Regular cardiac myocyte (primary cell): ENCODE data around the gene LGI4. TPM values are rescaled to one million over a fixed set of nuclear protein-coding genes. Genes with fewer than 3 reads are reported as not detected.

ENCODE experiments used
- total RNA-seq: library from RNA; depleted of rRNA; stranded (reverse); fragments of >200 nt; gene quantifications from 2 replicates; pipeline ENCODE4 v1.2.3, GENCODE V29; 2014

LGI4 gene
- total RNA-seq: under 0.01 and 3.7 TPM in 2 replicates

DNA sequence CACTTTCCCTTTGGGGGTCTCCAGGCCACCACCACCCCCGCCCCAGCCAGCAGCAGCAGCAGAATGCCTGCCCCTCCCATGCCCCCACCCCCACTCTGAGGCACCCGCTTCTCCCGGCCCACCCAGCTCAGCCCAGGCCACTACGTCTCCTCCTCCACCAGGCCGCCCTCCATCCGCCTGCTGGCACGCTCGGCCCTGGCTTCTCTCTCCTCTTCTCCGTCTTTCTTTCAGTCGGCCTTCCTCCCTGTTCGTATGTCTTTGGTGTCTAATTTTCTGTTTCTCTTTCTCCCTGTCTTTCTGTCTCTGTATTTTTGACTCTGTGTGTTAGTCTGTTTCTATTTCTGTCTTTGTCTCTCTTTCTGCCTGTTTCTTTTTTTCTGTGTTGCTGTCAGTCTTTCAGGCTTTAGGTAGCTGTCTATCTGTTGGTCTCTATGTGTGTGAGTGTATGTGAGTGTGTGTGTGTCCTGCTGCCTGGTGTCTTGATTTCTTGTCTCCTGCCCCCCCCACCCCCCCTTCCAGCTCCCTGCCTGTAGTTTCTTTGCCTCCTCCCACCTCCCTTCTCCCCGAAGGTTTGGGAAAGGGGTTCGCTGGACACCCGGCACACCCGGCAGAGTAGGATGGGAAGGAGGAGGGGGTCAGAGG, at the start of gene LGI4:
LGI4 (minus strand) TSS at position 459 of the 642 bp plus-strand sequence; CDS start at position 80, 379 bp downstream.

DNA sequence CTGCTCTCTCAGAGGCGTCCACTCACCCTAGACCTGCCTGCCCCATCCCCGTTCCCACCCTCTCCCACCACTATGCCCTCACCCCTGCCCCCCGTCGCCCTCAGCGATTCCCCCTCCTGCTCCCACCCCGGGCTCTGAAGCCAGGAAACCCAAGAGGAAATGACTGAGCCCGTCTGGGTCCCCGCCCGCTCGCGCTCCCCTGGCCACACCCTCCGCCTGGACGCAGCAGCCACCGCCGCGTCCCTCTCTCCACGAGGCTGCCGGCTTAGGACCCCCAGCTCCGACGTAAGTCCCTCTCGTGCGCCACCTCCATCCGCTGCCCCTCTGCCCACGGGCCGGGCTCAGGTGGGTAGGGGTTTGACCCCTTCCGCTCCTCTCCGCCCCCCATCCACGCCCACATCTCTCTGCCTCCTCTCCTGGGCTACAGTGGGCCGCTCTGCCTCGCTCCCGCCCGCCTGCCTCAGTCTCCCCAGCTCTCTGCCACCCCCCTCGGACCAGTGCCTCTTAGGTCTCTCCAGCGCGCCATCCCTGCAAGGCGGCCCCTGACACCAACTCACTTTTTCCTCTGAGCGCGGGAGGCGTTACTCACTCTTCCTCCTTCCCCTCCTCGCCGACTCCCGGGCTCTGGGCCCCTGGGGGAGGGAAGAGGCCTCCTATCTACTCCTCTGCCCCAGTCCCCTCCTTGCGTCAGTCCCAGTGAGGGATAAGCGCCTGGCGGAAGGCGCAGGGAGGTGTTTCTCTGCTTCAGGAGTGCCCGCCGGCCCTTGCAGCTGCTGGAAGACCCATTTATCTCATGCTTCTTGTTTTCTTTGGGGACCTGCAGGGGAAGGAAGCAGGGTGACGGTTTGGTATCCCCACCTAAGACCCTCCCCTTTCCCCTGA, 19.9 kb upstream of the LGI4 start, which contains the start of gene FXYD5:
FXYD5 (plus strand) TSS at position 211 of the 882 bp plus-strand sequence. CDS start 816 bp downstream, outside the sequence.

DNA sequence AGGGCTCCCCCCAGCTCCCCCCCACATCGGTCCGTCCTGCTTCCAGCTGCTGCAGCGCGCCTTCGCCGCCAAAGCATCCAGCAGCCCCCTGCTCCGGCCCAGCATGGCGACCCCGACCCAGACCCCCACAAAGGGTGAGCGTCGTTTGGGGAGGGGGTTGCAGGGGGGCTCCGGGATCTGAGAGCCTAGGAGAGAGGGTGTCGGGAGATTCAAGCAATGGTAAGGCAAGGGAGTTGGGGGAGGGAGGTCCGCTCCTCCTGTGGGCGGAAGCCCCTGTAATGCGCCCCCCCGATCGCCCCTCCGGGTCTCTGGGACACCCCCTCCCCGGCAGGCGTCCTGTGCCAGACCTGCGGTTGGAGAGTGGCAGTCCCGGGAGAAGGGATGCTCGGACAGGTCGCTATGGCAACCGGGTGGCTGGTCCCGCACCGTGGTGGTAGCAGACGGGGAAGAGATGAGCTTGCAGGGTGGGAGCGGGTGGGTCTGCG, 8.4 kb upstream of the LGI4 start, which contains the start of gene FXYD7:
FXYD7 (plus strand) TSS at position 25 of the 485 bp plus-strand sequence; CDS start at position 104, 79 bp downstream.

DNA sequence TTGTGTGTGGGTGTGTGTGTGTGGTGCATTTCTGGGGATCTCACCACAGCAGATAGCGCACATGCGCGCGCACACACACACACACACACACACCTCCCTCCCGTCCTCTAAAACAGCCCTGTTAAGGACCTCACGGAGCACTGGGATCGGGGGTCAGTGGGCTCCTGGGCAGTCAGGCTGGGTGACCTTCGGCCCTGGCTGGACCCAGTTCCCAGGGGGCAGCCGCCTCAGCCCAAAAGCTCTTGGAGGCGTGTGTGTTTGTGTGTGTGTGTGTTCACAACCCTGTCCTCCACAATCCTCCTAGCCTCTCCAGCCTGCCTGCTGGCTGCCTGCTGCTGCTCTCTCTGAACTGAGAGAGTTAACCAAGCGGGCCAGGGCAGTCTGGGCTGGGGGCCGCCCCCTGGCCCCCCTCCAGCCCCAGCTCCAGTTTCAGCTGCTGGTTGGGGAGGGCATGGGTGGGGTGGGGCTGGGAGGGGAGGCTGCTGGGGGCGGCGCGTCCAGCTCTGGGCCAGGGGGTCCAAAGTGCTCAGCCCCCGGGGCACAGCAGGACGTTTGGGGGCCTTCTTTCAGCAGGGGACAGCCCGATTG, 3.5 kb upstream of the LGI4 start, which contains the start of gene FXYD1:
FXYD1 (plus strand) TSS at position 520 of the 588 bp plus-strand sequence. CDS start 1,256 bp downstream, outside the sequence.

DNA sequence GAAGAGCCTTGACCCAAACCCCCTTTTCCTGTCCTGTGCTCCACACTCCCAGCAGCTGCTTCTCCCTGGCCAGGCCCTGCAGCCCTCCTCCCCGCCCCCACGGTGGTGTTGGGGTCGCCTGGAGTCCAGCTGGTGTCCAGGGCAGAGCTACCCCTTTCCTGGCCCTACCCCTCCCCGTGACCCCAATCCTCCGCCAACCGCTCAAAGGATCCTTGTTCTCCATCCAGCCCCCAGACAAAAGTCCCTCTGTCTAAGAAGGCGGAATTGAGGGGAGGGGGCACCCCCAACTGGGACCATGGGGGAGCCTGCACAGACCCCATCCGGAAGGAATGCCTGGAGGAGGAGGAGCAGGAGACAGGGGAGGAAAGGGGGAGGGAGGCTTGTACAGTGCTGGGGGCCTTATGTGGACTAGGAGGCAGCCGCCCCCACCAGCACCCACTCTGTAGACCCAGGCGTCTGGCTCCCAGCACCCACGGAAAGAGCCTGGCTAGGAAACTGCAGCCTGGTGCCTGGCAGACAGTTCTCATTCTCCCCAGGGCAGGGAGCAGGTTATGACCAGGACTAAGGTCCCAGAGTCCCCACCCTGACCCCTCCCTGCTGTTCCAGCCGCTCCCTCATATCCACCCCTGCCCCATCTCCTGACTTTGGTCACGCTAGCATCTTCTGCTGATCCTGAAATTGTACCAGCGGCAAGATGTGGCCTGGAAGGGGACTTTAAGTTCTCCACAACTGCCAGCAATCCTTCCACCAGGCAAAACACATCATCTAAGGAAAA, 19.5 kb downstream of the LGI4 start, which contains the start of gene FXYD3:
FXYD3 (plus strand) TSS at position 647 of the 775 bp plus-strand sequence. CDS start 3,554 bp downstream, outside the sequence.

Other genes starting within 250 kb of the LGI4 start
- 2.7 and 3.1 TPM in 2 replicates for gene ZNF30, start 208.2 kb downstream of the LGI4 start, total RNA-seq
- gene ZNF792, start 170.8 kb downstream of the LGI4 start, total RNA-seq: 4.8 and 5.6 TPM in 2 replicates
- 14.2 and 23.1 TPM in 2 replicates for gene GRAMD1A, start 134.7 kb downstream of the LGI4 start, total RNA-seq
- 1.3 and 2.3 TPM in 2 replicates for gene SCN1B, start 104.6 kb downstream of the LGI4 start, total RNA-seq
- under 0.01 TPM in 1 of 2 replicates, not detected in the other for gene HPN, start 93.3 kb downstream of the LGI4 start, total RNA-seq
- 0.38 TPM in 1 of 2 replicates, not detected in the other for gene FXYD3, start 19.2 kb downstream of the LGI4 start, total RNA-seq
- gene FXYD1, start 3.8 kb upstream of the LGI4 start, total RNA-seq: 0.58 and 1.4 TPM in 2 replicates
- gene FXYD7, start 8.2 kb upstream of the LGI4 start, total RNA-seq: not detected in 2 replicates
- gene FXYD5, start 19.7 kb upstream of the LGI4 start, total RNA-seq: 11.8 and 16.3 TPM in 2 replicates
- not detected in 2 replicates for gene FAM187B, start 93.7 kb upstream of the LGI4 start, total RNA-seq
- gene LSR, start 113.9 kb upstream of the LGI4 start, total RNA-seq: 0.28 and 1.7 TPM in 2 replicates
- gene USF2, start 133.9 kb upstream of the LGI4 start, total RNA-seq: 33.5 and 49.1 TPM in 2 replicates
- gene HAMP, start 147.5 kb upstream of the LGI4 start, total RNA-seq: 0.19 TPM in 1 of 2 replicates, not detected in the other
- 0.96 TPM in 1 of 2 replicates, not detected in the other for gene MAG, start 157.1 kb upstream of the LGI4 start, total RNA-seq
- gene CD22, start 194.1 kb upstream of the LGI4 start, total RNA-seq: 0.96 and 1.7 TPM in 2 replicates
- gene FFAR1, start 212.8 kb upstream of the LGI4 start, total RNA-seq: not detected in 2 replicates
- gene FFAR3, start 223.4 kb upstream of the LGI4 start, total RNA-seq: not detected in 2 replicates
- not detected in 2 replicates for gene GPR42, start 236.0 kb upstream of the LGI4 start, total RNA-seq